Measurements from ENCODE around the gene CISD2.
"Not testable (repeated sequence)": the region's sequence is repeated elsewhere in the genome, so short reads cannot be mapped to it uniquely, and the experiment has no call there.

CISD2 gene

GRCh38 chr4:102860611-102861324 lies 8.0 kb upstream of the CISD2 start:
- TF ChIP-seq CTCF (IDR thresholded peaks at IDR 0.05; ENCODE audit: insufficient read depth, low read length, poor library complexity, severe bottlenecking), result no peak
- Histone ChIP-seq H3K36me3 (ENCODE audit: control insufficient read depth, insufficient read depth, low read length) (no peaks in the 10 kb centered on the region), H3K27me3 (replicated peaks; ENCODE audit: control insufficient read depth, insufficient read depth, low read length) (no peaks in the 10 kb centered on the region), H3K4me3 (replicated peaks; ENCODE audit: low read depth, low read length) (no peak overlapping the region)
- no peak for DNase-seq (ENCODE audit: extremely low read depth, insufficient read length)

- no peak for TF ChIP-seq CTCF (IDR thresholded peaks at IDR 0.05; ENCODE audit: insufficient read depth, low read length, poor library complexity, severe bottlenecking)
- Histone ChIP-seq H3K27me3 (replicated peaks; ENCODE audit: control insufficient read depth, insufficient read depth, low read length) (no peaks in the 10 kb centered on the region), H3K4me3 (replicated peaks; ENCODE audit: low read depth, low read length) (no peak overlapping the region), H3K36me3 (ENCODE audit: control insufficient read depth, insufficient read depth, low read length) (no peaks in the 10 kb centered on the region)
- no peak for DNase-seq (ENCODE audit: extremely low read depth, insufficient read length)
These were observed 6.8 kb upstream of the CISD2 start for GRCh38 chr4:102862016-102862415.

- H3K4me3 ChIP-seq (replicated peaks; ENCODE audit: low read depth, low read length), result no peak overlapping the region
- no peaks in the 10 kb centered on the region for H3K27me3 ChIP-seq (replicated peaks; ENCODE audit: control insufficient read depth, insufficient read depth, low read length)
- TF ChIP-seq CTCF (IDR thresholded peaks at IDR 0.05; ENCODE audit: insufficient read depth, low read length, poor library complexity, severe bottlenecking), result no peak
- no peak for DNase-seq (ENCODE audit: extremely low read depth, insufficient read length)
- H3K36me3 ChIP-seq (ENCODE audit: control insufficient read depth, insufficient read depth, low read length), result no peaks in the 10 kb centered on the region
These were observed 6.0 kb upstream of the CISD2 start for GRCh38 chr4:102862747-102863146.

GRCh38 chr4:102865327-102865726 lies 3.5 kb upstream of the CISD2 start:
- not testable (repeated sequence) for DNase-seq (ENCODE audit: extremely low read depth, insufficient read length); H3K4me3 ChIP-seq (replicated peaks; ENCODE audit: low read depth, low read length); H3K36me3 ChIP-seq (ENCODE audit: control insufficient read depth, insufficient read depth, low read length); H3K27me3 ChIP-seq (replicated peaks; ENCODE audit: control insufficient read depth, insufficient read depth, low read length)

- TF ChIP-seq CTCF (IDR thresholded peaks at IDR 0.05; ENCODE audit: insufficient read depth, low read length, poor library complexity, severe bottlenecking), result no peak
- Histone ChIP-seq H3K27me3 (replicated peaks; ENCODE audit: control insufficient read depth, insufficient read depth, low read length) (no peaks in the 10 kb centered on the region), H3K4me3 (replicated peaks; ENCODE audit: low read depth, low read length) (peak overlapping the region; percentile 89), H3K36me3 (ENCODE audit: control insufficient read depth, insufficient read depth, low read length) (no peaks in the 10 kb centered on the region)
- peak; percentile 21 for DNase-seq (ENCODE audit: extremely low read depth, insufficient read length)
These were observed 1.3 kb upstream of the CISD2 start for GRCh38 chr4:102867278-102868152.

GRCh38 chr4:102868153-102868780 lies 525 bp upstream of the CISD2 start:
- peaks cover 2% of the 10 kb centered on the region; the same call in 1 of the 2 replicates for H3K36me3 ChIP-seq (ENCODE audit: control insufficient read depth, insufficient read depth, low read length)
- no peaks in the 10 kb centered on the region for H3K27me3 ChIP-seq (replicated peaks; ENCODE audit: control insufficient read depth, insufficient read depth, low read length)
- no peak for DNase-seq (ENCODE audit: extremely low read depth, insufficient read length)
- peak overlapping the region; percentile 89 for H3K4me3 ChIP-seq (replicated peaks; ENCODE audit: low read depth, low read length)
- no peak for TF ChIP-seq CTCF (IDR thresholded peaks at IDR 0.05; ENCODE audit: insufficient read depth, low read length, poor library complexity, severe bottlenecking)

Measured in GM06990 (cell line).